ENCODE results near the gene TLR5. TPM values are rescaled to one million over a fixed set of nuclear protein-coding genes. Genes with fewer than 3 reads are reported as not detected.
"Not testable (repeated sequence)": the region's sequence is repeated elsewhere in the genome, so short reads cannot be mapped to it uniquely, and the experiment has no call there.

TLR5 gene
- 5.7 TPM for polyA plus RNA-seq (ENCODE audit: insufficient read length)

- DNase-seq (ENCODE audit: low read depth): no peak
Measured at GRCh38 chr1:223142795-223143536, at the start of gene TLR5. Gene TLR5 (minus strand): TSS chr1:223143248. CDS start chr1:223113031, 30,217 bp downstream.

- DNase-seq (ENCODE audit: low read depth): no peak
Measured at GRCh38 chr1:223189903-223190724, 47.1 kb upstream of the TLR5 start.

- DNase-seq (ENCODE audit: low read depth): no peak
Measured at GRCh38 chr1:223189525-223189902, 46.5 kb upstream of the TLR5 start.

GRCh38 chr1:223188618-223189356 lies 45.7 kb upstream of the TLR5 start:
- DNase-seq (ENCODE audit: low read depth): no peak

GRCh38 chr1:223186800-223187199 lies 43.8 kb upstream of the TLR5 start:
- DNase-seq (ENCODE audit: low read depth): no peak

GRCh38 chr1:223183268-223183862 lies 40.3 kb upstream of the TLR5 start:
- no peak for DNase-seq (ENCODE audit: low read depth)

- no peak for DNase-seq (ENCODE audit: low read depth)
Measured at GRCh38 chr1:223180731-223181321, 37.8 kb upstream of the TLR5 start.

GRCh38 chr1:223179786-223180185 lies 36.7 kb upstream of the TLR5 start:
- DNase-seq (ENCODE audit: low read depth): no peak

GRCh38 chr1:223179280-223179679 lies 36.2 kb upstream of the TLR5 start:
- DNase-seq (ENCODE audit: low read depth): no peak

GRCh38 chr1:223177681-223178080 lies 34.6 kb upstream of the TLR5 start:
- DNase-seq (ENCODE audit: low read depth): no peak

GRCh38 chr1:223176437-223176836 lies 33.4 kb upstream of the TLR5 start:
- DNase-seq (ENCODE audit: low read depth): no peak

- peak; percentile 24 for DNase-seq (ENCODE audit: low read depth)
Measured at GRCh38 chr1:223175633-223176032, 32.6 kb upstream of the TLR5 start.

GRCh38 chr1:223175032-223175431 lies 32.0 kb upstream of the TLR5 start:
- DNase-seq (ENCODE audit: low read depth): no peak

- DNase-seq (ENCODE audit: low read depth): not testable (repeated sequence)
Measured at GRCh38 chr1:223169458-223169857, 26.4 kb upstream of the TLR5 start.

GRCh38 chr1:223161321-223161720 lies 18.3 kb upstream of the TLR5 start:
- no peak for DNase-seq (ENCODE audit: low read depth)

- no peak for DNase-seq (ENCODE audit: low read depth)
Measured at GRCh38 chr1:223156343-223156742, 13.3 kb upstream of the TLR5 start.

GRCh38 chr1:223155153-223155552 lies 12.1 kb upstream of the TLR5 start:
- DNase-seq (ENCODE audit: low read depth): no peak

GRCh38 chr1:223153177-223154119 lies 10.4 kb upstream of the TLR5 start:
- DNase-seq (ENCODE audit: low read depth): no peak

- no peak for DNase-seq (ENCODE audit: low read depth)
Measured at GRCh38 chr1:223152399-223152798, 9.4 kb upstream of the TLR5 start.

GRCh38 chr1:223150443-223150842 lies 7.4 kb upstream of the TLR5 start:
- DNase-seq (ENCODE audit: low read depth): no peak
